RKO (cell line): Measurements from ENCODE around the gene GCLC.
A peak's percentile ranks its signal among the peaks of the same experiment; 100 is the strongest.

Source experiments
- DNase-seq: peaks from one replicate; pipeline ENCODE4 v3.0.0-alpha.2; 2016; ENCODE audit warnings: low spot score

The GCLC gene

DNA sequence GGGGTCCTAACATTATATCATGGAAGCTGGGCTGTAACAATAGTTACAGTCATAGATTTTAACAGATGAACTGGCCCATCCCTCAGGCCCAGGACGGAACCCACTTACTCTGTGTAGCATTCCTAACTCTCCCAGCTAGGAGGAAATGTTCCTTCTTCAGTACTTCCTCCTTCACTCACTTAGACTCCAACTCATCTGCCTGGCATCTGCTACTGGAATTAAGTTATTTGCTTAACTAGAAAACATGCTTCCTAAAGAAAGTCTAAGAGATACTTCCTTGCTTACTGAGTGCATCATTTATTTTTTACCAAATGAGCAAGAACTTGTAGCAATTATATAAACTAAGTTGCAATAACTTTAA is 20.5 kb downstream of the GCLC start:
- no peak for DNase-seq

GRCh38 chr6:53523511-53524454 is 21.1 kb downstream of the GCLC start:
- DNase-seq = no peak

DNA sequence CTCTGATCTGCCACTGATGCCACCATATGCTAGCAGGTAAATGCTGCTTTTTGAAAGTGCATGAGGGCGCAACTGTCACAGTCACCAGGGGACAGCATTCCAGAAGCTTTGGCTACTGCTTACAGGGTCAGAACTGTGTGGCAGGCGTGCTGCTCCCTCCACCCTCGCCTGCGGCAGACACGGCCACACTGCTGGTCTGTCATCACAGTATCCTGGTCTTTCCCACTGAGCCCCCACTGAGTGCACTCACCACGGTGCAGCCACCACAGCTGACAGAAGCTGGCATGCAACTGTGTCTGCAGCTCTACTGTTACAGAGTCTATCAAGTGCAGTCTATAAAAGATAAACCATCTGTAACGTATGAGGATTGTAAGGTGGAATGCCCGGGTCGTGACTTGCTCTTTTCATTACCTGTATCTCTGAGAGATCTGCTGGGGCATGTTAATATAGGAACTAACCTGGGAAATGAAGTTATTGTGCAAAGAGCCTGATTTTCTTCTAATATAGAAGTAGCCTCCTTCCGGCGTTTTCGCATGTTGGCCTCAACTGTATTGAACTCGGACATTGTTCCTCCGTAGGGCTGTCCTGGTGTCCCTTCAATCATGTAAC is 24.5 kb downstream of the GCLC start:
- no peak for DNase-seq

- DNase-seq = no peak
Observed at GRCh38 chr6:53518862-53519261, 26.0 kb downstream of the GCLC start.

GRCh38 chr6:53517021-53517420 is 27.9 kb downstream of the GCLC start:
- DNase-seq = no peak

DNA sequence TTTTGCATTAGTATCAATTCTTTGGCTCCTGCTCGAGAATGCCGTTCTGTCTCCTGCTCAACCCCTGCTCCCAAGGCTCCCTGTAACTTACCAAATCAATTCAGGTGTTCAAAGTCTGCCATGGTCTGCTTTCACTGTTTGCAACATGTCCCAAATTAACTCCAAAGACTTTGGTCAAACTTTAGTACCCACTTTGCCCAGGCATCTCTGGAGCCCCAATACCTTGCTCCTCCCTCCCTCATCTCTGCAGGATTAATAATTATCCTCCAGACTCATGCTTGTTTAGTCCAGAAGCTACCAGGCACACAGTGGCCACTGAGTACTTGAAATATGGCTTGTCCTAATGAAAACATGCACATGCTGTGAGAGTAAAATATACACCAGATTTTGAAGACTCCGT is 30.2 kb downstream of the GCLC start:
- DNase-seq = no peak

- DNase-seq = no peak
Observed at GRCh38 chr6:53513519-53513966, 31.4 kb downstream of the GCLC start.

DNA sequence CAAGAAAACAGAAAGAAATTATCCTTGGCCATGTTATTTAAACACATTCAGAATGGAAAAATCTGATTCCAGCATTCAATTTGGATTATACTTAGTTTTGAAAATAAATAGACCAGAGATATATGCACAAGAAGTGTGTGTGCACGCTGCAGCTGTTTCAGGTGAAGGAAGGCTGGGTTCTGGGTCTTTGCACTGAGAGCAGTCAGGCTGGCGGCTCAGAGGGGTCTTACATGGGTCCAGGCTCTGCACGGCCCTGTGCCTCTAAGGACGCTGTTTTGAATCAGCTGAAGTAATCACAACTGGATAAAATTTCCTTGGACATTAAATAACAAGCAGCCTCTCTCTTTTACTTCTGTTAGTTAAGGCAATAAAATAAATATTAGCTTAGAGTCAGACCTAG is 31.8 kb downstream of the GCLC start:
- DNase-seq = no peak

DNA sequence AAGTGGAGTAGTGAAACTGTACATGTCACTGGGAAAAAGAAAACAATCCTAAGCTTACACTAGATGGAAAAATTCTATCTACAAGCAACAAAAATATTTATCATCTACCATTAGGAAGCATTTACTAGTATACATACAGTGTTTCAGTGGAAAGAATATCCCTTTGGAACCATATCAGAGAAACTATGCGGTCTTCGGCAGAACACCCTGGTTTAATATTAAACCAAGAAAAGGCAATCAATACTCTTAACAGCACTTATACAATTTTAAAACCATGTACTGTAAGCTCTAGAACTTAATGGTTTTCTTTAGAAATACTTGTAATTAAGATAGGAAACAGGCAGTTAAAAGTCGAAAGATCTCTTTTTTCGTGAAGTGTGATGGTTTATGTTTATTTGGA is 32.3 kb downstream of the GCLC start:
- DNase-seq = no peak

- DNase-seq = no peak
Observed at GRCh38 chr6:53510746-53511145, 34.2 kb downstream of the GCLC start.

DNA sequence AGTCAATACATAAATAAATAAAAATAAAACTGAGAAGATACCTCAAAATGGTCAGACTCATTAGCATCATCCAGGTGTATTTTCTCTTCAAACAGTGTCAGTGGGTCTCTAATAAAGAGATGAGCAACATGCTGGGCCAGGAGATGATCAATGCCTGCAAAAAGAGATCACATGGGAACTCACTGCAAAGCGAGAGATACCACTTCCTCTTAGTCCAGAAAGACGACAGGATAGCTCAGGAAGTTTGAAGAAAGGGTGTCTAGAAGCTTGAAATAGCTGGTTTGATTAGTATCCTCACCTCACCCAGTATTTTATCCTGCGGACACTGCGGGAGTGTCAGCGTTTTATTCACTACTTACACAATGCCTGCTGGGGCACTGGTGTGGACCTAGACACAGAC is 38.0 kb downstream of the GCLC start:
- no peak for DNase-seq

GRCh38 chr6:53504512-53504911 is 40.4 kb downstream of the GCLC start:
- DNase-seq = no peak

DNA sequence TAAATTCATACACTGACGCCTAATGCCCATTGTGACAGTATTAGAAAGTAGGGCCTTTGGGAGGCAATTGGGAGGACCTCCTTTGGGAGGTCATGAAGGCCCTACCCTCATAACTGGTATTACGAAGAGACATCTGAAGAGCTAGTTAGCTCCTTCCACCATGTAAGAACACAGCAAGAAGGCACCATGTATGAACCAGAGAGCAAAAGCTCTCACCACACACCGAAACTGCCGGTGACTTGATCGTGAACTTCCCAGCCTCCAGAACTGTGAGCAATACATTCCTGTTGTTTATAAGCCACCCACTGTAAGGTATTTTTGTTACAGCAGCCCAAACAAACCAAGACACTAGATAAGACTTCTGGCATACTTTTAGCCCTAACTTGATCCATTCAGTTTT is 41.8 kb downstream of the GCLC start:
- no peak for DNase-seq

DNA sequence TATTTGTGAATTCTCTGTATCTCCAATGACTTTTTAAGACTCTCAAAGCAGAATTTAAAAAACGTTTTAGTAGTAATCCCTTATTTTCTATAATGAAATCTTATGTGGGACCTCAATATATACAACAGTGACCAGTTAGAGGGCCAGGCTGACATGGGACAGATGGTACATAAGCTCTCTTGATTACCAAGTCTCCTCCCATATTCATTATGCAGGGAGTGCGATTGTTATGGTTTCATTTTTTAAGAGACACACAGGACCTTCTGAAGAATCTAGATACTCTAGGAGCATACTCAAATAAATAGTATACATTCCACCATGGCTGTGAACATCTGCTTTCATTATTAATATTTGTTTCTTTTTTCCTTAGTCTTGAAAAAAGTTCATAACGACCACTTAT is 43.5 kb downstream of the GCLC start:
- DNase-seq = no peak

DNA sequence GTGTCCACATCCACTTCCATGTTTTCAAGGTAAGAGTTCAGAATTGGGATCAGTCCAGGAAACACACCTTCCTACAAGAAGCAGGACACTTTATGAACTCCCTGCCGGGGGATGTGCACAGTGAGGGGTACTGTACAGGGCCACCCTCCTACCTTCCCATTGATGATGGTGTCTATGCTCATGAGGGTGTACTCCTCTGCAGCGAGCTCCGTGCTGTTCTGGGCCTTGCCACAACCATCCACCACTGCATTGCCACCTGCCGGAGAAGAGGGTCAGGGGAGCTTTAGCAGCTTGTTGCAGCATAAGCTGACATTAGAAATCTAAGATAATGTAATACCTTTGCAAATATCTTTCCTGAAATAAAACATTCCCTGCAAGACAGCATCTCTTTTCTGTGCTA is 44.8 kb downstream of the GCLC start:
- no peak for DNase-seq

DNA sequence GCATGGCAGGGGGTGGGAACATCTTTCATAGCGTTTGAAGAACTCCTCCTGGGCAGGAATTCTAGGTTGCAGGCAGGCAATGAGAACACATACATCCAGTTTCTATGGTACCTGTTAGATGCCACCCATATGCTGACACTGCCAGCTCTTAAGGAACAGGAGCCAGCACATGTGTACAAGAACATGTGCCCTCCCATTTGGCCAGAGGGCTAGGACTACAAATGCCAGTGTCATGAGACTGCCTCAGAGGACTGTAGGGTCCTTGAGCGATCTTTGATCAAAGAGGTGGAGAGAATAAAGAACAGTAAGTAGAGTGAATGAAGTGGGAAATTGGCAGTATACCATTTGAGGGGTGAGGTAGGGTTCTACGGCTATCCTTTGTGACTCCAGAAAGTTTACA is 45.8 kb downstream of the GCLC start:
- DNase-seq = no peak

- no peak for DNase-seq
Observed at GRCh38 chr6:53498649-53499048, 46.3 kb downstream of the GCLC start.

DNA sequence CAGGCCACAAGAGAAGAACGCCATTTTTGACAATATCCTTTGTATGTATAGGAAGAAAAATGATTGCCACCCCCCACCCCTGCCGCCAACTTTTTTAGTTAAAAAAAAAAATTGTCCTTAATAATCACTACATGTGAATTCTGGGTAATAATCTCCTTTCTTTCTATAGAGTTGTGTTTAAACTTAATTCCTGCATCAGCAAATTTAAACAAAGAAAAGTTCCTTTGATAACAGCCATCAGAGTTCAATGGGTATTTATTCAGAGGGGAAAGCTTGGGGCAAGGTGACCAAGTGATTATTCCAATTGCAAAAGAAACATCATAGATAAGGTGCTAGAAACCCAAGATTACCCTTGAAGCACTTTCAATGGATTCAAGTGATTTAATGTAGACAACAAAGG is 47.0 kb downstream of the GCLC start:
- no peak for DNase-seq

GRCh38 chr6:53496797-53497375 is 48.0 kb downstream of the GCLC start:
- DNase-seq = peak; percentile 40

DNA sequence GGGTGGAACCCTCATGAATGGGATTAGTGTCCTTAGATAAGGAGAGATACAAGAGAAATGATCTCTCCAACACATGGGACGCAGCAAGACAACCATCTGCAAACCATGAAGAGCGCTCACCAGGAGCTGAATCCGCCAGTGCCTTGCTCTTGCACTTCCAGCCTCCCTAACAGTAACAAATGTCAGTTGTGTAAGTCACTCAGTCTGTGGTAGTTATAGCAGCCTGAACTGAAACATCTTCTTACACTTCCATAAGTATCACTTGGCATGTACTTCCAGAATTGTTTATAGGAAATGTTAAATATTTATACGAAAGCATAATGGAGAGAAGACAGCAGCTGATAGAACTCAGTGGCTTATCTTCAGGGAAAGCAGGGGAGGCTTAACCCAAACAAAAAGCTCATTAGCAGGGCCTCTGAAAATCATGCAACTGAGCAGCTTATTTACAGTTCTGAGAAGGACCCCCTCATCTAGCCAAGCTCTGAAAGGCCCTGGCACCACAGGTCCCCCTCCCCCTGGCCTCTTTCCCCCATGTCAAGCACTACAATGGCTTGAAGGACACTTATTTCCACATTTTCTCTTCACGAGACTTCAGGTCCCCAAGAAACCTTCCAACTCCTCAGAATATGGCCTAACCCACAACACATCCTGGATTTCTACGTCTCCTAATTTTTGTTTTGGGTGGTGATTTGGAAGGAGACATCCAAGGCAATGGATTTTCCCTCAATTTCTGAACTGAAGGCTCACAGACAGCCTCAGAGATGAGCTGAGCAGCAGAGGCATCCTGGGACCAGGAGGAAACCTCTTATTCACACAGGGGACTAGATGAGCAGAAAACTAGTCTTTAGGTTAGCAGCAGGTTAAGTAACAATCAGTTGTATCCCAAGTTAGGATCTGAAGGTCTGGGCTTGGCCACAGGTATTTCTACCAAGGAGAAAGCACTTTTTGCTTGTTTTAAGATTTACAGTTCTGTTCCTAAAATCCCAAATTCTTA is 49.1 kb downstream of the GCLC start:
- DNase-seq = no peak

DNA sequence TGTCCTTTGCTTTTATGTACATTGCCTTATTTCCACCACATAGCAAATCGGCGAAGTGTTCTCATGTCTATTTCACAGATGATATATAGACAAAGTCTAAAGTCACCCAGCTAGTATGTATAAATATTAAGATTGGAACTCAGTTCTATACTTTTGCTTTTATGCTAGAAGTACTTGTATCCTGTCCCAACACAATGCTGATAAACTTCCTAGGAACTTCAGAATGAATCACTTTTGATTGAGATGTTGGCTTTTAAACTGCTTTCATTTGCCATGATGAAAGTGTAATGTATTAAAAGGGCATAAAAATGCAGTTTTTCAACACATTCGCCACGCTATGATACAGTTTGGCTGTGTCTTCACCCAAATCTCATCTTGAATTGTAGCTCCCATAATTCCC is 50.8 kb downstream of the GCLC start:
- DNase-seq = no peak

DNA sequence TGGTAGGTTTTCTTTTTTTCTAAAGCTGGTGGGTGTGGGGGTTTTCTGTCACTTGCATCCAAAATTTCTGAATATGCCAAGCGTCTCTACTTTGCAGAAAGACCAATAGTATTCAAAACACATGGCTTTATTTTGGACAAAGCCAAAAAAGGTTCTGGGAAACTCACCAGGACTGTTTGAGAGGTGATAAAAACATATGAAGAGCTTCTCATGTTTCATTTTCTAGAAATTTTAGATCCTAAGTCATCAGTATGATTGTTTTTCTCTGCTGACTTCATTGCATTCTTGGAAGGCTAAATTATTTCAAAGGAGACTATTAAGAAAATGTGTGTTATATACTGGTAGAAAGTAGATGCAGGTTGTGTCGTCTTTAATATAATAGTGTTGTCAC is 51.3 kb downstream of the GCLC start:
- DNase-seq = no peak
